Aorta (tissue), 5 donors: ENCODE results near the gene ADNP. TPM values are rescaled to one million over a fixed set of nuclear protein-coding genes. Genes with fewer than 3 reads are reported as not detected.
A peak's percentile ranks its signal among the peaks of the same experiment; 100 is the strongest.
"Not testable (repeated sequence)": the region's sequence is repeated elsewhere in the genome, so short reads cannot be mapped to it uniquely, and the experiment has no call there.

Experiments
- ATAC-seq: fragments of 200-7000 bp; cut with Tn5 transposase; one replicate; pipeline ENCODE4 v1.9.1; 2022; ENCODE audit warnings: moderate library complexity; ENCODE audit not compliant: low FRiP score
- DNase-seq, 2 donors: peaks; one replicate each; pipeline ENCODE4 v3.0.0-alpha.2; 2020
- H3K27ac ChIP-seq, 2 donors: one replicate each; pipeline ENCODE4 v1.5.1; 2013; ENCODE audit warnings: low read length in 2 of 2, mild to moderate bottlenecking in 2 of 2, moderate library complexity in 2 of 2, control low read depth in 1 of 2, inconsistent platforms in 1 of 2, low read depth in 1 of 2
- H3K27me3 ChIP-seq, 2 donors: one replicate each; pipeline ENCODE4 v1.6.1; 2013; ENCODE audit warnings: control low read depth in 1 of 2, low read length in 1 of 2, mild to moderate bottlenecking in 1 of 2, moderate library complexity in 1 of 2; ENCODE audit not compliant: insufficient read depth in 2 of 2, control insufficient read depth in 1 of 2
- H3K36me3 ChIP-seq, 2 donors: one replicate each; pipeline ENCODE4 v1.6.1; 2013; ENCODE audit warnings: control low read depth in 1 of 2, low read length in 1 of 2, mild to moderate bottlenecking in 1 of 2; ENCODE audit not compliant: insufficient read depth in 2 of 2, control insufficient read depth in 1 of 2
- H3K4me1 ChIP-seq, 2 donors: one replicate each; pipeline ENCODE4 v1.6.1; 2013; ENCODE audit warnings: low read length in 2 of 2, control low read depth in 1 of 2, mild to moderate bottlenecking in 1 of 2, moderate library complexity in 1 of 2; ENCODE audit not compliant: insufficient read depth in 2 of 2, control insufficient read depth in 1 of 2
- H3K4me3 ChIP-seq, 2 donors: one replicate each; pipeline ENCODE4 v1.5.1; 2013; ENCODE audit warnings: low read length in 2 of 2, control low read depth in 1 of 2, mild to moderate bottlenecking in 1 of 2
- H3K9me3 ChIP-seq: one replicate; pipeline ENCODE4 v1.6.1; 2013; ENCODE audit warnings: mild to moderate bottlenecking, low read length; ENCODE audit not compliant: control insufficient read depth
- WGBS, 2 donors: extraction: QIAGEN DNeasy Blood & Tissue Kit; methylation state at CpG; one replicate each; pipeline ENCODE4 v1.1.7; 2013; 5-methylcytosine and 5-hydroxymethylcytosine counted together
- intact Hi-C, 2 donors: fragments of 100-400 bp; cut with DNase I; formaldehyde crosslinking; loops; one replicate each; pipeline versions ENCODE4 v1.14.2 to v1.15.0; 2022
- long read RNA-seq, 2 donors: library from polyadenylated mRNA; unstranded; transcript quantifications; one replicate each; pipeline ENCODE4 v2.0.0, GENCODE V29; 2020 to 2021
- polyA plus RNA-seq, 2 donors: library from polyadenylated mRNA; stranded (reverse); fragments of 200-250 nt; gene quantifications; one replicate each; pipeline ENCODE4 v1.2.3, GENCODE V29; 2013
- total RNA-seq, 2 donors: library from RNA; stranded (reverse); fragmentation: NEBNext Ultra II Directional; extraction: Animal tissue kit (Norgen Biotek cat#: 25700); gene quantifications; one replicate each; pipeline ENCODE4 v1.2.1, GENCODE V29; 2021
- donor health status: healthy with polysubstance abuse.
- donor health status: Bipolar disorder and iron deficiency.
- donor health status: DM: no; HTN: no; CAD: no.
- donor health status: DM: no; HTN: no; CAD: no.
- donor health status: DM: yes; HTN: yes; CAD: no.

ADNP gene
- total RNA-seq (10 to 100 TPM; 48.1 to 61.4 TPM), polyA plus RNA-seq (10 to 100 TPM in 1 of 2 donors, 1 to 10 TPM in 1; 9.4 to 29.8 TPM)
- long read RNA-seq, donor 1, full-length matches to known transcripts: 2 of 25 reads
- long read RNA-seq, donor 1, partial matches to known transcripts: 0 of 25 reads
- long read RNA-seq, donor 1, other reads (novel, unspliced or antisense): 23 of 25 reads
- long read RNA-seq, donor 2, full-length matches to known transcripts: 9 of 23 reads
- long read RNA-seq, donor 2, partial matches to known transcripts: 2 of 23 reads
- long read RNA-seq, donor 2, other reads (novel, unspliced or antisense): 12 of 23 reads

DNA sequence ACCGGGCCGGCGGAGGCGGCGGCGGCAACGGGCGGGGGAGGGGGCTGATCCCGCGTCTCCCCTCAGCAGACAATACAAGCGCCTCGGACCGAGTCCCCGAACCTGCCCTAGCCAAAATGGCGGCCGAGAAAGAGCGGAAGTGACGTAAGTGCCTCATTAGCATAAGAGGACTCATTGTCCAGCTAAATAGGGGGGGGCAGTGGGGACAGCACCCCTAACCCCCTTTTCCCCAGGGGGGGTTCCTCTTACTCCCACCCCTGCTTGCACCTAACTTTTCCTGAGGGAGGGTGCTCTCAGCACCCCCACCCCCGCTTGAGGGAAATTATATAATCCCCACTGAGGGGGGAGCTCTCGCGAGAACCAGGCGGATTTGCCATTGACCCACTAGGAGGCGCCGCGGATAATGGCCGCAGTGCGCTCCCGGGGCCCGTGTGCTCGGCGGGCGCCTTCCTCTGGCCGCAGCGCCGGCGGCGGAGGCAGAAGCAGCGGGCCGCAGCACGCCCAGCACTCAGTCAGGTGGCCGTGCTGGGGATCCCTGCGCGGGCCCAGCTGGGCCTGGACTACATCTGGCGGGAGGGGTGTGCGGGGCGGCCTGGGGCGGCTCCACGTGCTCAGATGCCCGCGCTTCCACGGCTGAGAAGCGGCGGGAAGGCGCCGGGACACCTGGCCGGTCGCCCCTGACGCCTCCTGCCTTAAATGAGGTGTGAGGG is at the start of gene ADNP:
Gene ADNP, minus strand, starts transcription at position 132 of the 710 bp plus-strand sequence. CDS start 27,441 bp downstream, outside the sequence.
- H3K36me3 ChIP-seq: peaks cover 0 to 2% of the 10 kb centered on the region in 2 donors
- H3K27me3 ChIP-seq: no peaks in the 10 kb centered on the region
- H3K4me1 ChIP-seq: no peaks in the 10 kb centered on the region
- ATAC-seq (peak; percentile 96), DNase-seq (peak; percentile 95 to 96)
- peak within 1 kb of the TSS; percentile 94 to 97 for H3K27ac ChIP-seq
- intact Hi-C loops: loop anchor here in 1 of 2 donors (1.0 kb wide), 2 partner anchors 27 to 113 kb away; partner anchors contain the start of genes DPM1 and MOCS3
- peak within 1 kb of the TSS; percentile 74 to 95 for H3K4me3 ChIP-seq
- H3K9me3 ChIP-seq: no peaks in the 10 kb centered on the region
- WGBS, 2 donors: 0 to 1% methylated on average over 37 to 58 of the region's 58 CpGs

DNA sequence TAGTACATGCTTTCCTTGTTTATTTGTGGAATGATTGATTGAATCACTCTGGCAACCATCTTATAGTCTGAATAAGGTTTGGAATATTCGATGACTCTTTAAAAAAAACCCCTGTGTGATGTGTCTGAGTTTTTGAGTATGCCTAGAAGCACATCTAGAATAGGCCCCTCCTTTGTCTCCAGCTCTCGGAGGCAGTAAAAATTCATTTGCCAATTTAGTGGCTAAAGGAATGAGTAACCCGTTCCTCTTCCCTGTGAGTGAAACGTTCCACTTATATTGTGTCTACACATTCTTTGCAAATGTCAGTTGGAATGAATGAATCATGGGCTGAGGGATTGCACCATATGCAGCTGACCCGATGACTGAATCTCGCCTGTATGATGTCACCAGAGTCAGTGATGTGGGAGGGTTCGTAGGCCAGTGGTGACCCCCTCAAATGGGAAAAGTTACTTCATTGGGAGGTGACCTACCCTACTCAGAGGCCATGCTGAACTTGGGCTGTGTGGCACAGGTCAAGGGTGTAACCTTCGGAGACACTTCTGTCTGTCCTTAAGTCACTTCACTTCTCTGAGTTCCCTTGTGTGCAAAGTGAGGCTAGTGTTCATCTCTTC is 48.9 kb upstream of the ADNP start:
- Histone ChIP-seq H3K9me3 (no peaks in the 10 kb centered on the region), H3K4me3 (no peak overlapping the region), H3K27ac (no peak overlapping the region), H3K36me3 (no peaks in the 10 kb centered on the region), H3K27me3 (no peaks in the 10 kb centered on the region), H3K4me1 (no peaks in the 10 kb centered on the region)
- WGBS, 2 donors: 32 to 41% methylated on average over 8 of the region's 8 CpGs
- DNase-seq (peak in 1 of 2 donors; percentile 45), ATAC-seq (no peak)
- intact Hi-C loops: no loop called here

DNA sequence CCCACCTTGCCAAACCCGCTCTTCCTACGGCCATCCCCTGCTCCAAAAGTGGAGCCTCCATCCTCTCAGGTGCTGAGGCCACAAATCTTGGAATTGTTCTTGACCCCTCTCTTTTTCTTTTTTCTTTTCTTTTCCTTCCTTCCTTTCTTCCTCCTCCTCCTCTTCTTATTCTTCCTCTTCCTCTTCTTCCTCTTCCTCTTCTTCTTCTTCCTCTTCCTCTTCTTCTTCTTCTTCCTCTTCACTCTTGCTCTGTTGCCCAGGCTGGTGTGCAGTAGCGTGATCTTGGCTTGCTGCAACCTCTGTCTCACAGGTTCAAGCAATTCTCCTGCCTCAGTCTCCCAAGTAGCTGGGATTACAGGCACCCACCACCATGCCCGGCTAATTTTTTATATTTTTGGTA is 47.3 kb upstream of the ADNP start:
- H3K27ac ChIP-seq, H3K4me1 ChIP-seq, ATAC-seq, DNase-seq, H3K27me3 ChIP-seq, H3K36me3 ChIP-seq, H3K9me3 ChIP-seq, H3K4me3 ChIP-seq, intact Hi-C loops: not testable (repeated sequence)
- 90% methylated on average over 4 of the region's 4 CpGs for WGBS, 2 donors

DNA sequence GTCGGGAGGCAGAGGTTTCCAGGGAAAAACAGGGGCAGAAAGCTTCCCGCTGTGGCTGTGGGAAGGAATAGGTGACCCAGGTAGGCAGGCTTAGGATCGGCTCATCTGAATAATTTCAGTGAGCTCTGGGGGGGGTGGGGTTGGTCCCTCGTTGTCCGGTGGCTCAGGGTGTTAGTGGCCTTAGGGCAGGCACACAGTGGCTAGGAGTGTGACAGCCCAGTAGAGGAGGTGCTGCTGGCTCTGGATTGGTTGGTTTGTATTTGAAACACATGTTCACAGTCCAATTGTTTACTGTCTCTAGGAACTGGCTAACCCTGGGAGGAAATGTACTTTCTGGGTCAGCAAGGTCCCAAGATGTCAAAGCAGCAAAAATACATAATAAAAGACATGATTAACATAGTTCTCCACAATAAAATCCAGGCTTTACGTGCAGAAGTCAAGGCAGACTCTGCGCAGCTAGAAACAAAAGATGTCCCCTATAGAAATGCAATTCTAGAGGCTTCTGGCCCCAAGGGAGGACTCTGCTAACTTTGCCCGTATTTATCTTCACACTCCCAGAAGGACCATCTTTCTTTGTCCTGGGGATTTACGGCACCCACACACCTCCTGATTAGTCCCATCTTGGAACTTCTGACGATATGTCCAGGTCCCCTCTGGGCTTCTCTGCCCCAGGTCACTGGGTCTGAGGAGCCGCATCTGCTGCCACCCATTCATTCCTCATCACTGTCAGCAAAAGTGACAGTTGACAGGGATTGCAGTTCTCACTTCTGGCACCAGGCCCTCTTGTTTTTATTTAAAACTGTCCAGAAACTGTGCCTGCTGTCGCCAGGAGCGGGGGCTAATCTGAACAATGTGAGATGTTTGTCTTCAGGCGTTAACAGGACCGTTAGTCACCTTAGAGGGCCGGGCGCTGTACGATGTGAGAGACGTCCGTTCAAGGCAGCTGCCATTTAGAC is 46.1 kb upstream of the ADNP start:
- ATAC-seq: no peak
- DNase-seq: peak in 1 of 2 donors; percentile 23
- Histone ChIP-seq H3K36me3 (no peaks in the 10 kb centered on the region), H3K4me3 (no peak overlapping the region), H3K9me3 (peaks cover 2% of the 10 kb centered on the region), H3K4me1 (no peaks in the 10 kb centered on the region), H3K27me3 (no peaks in the 10 kb centered on the region), H3K27ac (no peak overlapping the region)
- 28 to 30% methylated on average over 20 of the region's 20 CpGs for WGBS, 2 donors
- intact Hi-C loops: no loop called here

DNA sequence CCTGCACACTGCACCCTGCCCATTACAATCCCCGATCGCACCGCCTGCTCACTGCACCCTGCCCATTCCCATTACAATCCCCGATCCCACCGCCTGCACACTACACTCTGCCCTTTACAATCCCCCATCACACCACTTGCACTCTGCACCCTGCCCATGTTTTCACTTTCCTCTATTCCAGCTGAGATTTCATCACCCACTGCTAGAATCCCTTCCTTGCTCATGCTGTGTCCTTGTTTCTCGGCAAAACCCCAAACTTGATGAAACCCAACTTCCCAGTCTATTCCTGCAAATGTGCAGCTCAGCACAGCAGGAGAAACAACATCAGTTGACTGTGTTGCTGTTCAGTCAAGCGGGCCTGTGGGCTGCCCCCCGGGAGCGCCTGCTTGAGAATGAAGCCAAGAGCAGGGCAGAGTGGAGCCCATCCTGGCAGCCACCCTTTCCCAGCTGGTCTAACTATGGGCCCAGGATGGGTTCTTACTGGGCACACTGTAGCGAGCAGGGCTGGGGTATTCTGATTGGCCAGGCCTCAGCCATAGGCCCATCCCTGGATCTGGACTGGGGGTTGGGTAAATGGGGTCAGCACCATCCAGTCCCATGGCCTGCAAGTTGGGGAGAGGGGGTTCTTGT is 44.6 kb upstream of the ADNP start:
- Histone ChIP-seq H3K4me3 (no peak overlapping the region), H3K9me3 (peaks cover 2% of the 10 kb centered on the region), H3K4me1 (no peaks in the 10 kb centered on the region), H3K36me3 (no peaks in the 10 kb centered on the region), H3K27ac (no peak overlapping the region), H3K27me3 (no peaks in the 10 kb centered on the region)
- intact Hi-C loops: no loop called here
- ATAC-seq (no peak), DNase-seq (peak in 1 of 2 donors; percentile 35)
- 81 to 84% methylated on average over 10 of the region's 10 CpGs for whole genome bisulfite sequencing, 2 donors

DNA sequence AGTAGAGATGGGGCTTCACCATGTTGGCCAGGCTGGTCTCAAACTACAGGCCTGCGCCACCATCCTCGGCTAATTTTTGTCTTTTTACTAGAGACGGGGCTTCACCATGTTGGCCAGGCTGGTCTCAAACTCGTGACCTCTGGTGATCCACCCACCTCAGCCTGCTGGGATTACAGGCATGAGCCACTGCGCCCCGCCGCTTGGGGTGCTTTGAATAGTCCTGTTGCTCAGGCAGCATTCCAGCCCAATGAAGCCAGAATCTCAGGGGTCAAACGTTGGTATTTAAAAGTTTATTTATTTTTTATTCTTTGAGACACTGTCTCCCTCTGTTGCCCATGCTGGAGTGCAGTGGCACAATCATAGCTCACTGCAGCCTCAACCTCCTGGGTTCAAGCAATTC is 38.7 kb upstream of the ADNP start:
- 55 to 58% methylated on average over 8 of the region's 8 CpGs for WGBS, 2 donors
- intact Hi-C loops: no loop called here
- Histone ChIP-seq H3K4me3 (no peak overlapping the region), H3K36me3 (no peaks in the 10 kb centered on the region), H3K27me3 (no peaks in the 10 kb centered on the region), H3K4me1 (no peaks in the 10 kb centered on the region), H3K27ac (no peak overlapping the region), H3K9me3 (peaks cover 2% of the 10 kb centered on the region)
- DNase-seq: no peak
- no peak for ATAC-seq

DNA sequence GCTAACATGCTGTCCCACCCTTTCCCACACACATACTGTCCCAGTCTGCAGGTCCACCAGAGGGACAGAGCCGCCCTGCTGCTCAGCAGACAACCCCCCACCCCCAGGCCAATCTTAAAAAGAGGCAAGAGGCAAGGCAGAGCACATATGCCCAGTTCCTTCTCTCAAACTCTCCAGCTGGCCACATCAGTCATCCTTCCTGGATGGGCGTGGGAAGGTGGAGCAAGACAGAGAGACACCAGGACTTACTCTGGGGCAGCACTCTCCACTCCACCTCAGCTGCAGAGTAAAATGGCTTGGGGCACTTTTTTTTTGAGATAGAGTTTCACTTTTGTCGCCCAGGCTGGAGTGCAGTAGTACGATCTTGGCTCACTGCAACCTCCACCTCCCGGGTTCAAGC is 38.2 kb upstream of the ADNP start:
- 81 to 86% methylated on average over 5 of the region's 5 CpGs for WGBS, 2 donors

DNA sequence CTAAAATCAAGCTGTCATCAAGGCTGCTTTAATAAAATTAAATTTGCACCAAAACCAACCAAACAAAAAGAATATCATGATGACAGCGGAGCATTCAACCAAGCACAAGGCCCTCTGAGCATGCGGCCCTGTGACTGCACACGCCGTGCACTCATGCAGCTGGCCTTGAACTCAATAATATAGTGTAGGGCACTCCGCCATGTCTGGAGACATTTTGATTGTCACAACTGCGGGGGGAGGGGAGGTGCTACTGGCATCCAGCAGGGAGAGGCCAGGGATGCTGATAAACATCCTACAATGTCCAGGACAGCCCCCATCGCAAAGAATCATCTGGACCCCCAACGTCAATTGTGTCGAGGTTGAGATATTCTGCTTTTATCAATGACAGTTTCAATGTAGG is 37.1 kb upstream of the ADNP start:
- Histone ChIP-seq H3K9me3 (no peaks in the 10 kb centered on the region), H3K27me3 (no peaks in the 10 kb centered on the region), H3K36me3 (no peaks in the 10 kb centered on the region), H3K4me3 (no peak overlapping the region), H3K27ac (no peak overlapping the region), H3K4me1 (no peaks in the 10 kb centered on the region)
- ATAC-seq: no peak
- intact Hi-C loops: no loop called here
- DNase-seq: no peak
- WGBS, 2 donors: 63 to 71% methylated on average over 9 of the region's 9 CpGs

More for the DNA sequence above, 38.2 kb upstream of the ADNP start:
- peaks cover 2% of the 10 kb centered on the region for H3K9me3 ChIP-seq
- no peaks in the 10 kb centered on the region for H3K27me3 ChIP-seq
- intact Hi-C loops: no loop called here
- DNase-seq: no peak
- ATAC-seq: no peak
- H3K4me3 ChIP-seq: no peak overlapping the region
- H3K27ac ChIP-seq: no peak overlapping the region
- no peaks in the 10 kb centered on the region for H3K36me3 ChIP-seq
- no peaks in the 10 kb centered on the region for H3K4me1 ChIP-seq
